NCI-H128 (cell line): Measurements from ENCODE around the gene LRP2BP.
"Not testable (repeated sequence)": the region's sequence is repeated elsewhere in the genome, so short reads cannot be mapped to it uniquely, and the experiment has no call there.

Experiments
- DNase-seq: peaks from one replicate; lab custom pipeline; 2025; ENCODE audit not compliant: unreplicated experiment; lab: John Stamatoyannopoulos, UW

LRP2BP gene

DNA sequence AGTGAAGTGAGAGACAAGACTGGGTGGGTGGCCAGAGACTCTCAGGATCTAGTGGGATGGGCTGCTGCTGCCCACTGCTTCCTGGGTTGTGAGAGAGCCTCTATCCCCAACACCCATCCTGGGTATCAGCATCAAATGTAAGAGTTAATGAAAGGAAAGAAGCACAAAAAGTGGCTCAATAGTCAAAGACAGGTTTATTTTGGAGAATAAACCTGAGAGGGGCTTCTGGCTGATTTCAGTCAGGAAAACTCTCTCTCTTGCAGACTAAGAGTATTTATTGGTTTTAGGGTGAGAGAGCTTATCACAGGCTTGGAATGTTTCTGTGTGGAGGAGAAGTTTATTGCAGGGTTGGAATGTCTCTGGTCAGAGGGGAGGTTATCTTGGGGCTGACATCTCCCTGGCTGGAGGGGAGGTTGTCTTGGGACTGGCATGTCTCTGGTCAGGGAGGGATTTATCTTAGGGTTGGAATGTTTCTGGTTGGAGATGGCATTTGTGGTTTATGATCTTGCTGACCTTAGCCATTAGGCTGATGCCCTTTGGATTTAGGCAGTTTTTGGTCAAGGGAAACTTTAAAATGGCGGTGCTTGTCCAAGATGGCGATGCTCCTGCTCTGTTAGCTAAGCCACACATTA lies 65.7 kb downstream of the LRP2BP start:
- not testable (repeated sequence) for DNase-seq

DNA sequence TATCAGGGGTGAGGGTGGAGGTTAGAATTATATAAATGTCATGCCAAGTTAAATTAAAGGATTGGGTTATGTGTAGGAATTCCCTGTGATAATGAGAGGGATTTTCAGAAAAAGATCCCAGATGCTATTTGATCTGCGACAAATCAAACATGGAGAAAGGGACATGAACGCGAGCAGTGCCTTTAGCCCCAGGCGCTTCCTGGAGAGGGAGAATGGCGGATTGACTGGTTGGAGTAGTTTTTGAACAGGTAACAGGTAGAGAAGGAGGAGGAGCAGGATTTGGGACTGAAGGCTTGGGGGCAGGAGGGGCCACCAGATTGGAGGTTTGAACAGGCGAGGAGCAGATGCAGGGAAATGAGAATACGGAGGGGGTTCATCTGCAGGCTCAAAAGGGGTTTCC lies 67.1 kb downstream of the LRP2BP start:
- no peak for DNase-seq

DNA sequence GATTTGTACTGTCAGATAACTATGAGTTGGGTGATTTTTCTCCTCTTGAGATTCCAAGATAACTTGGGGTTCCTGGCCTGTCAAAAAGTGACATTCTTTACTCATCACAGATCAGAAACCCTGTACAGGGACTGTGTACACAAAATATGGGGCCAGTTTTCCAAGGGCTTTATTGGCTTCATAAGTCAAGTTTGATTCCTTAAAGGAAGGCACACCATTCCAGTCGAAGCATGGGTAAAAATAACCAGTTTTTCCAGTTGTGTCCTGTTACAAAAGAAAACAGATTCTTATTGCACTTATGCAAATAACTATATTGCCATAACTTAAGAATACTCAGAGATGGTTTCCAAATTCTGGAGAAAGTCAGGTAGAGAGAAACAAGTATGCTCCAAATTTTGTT lies 70.0 kb downstream of the LRP2BP start:
- DNase-seq, result not testable (repeated sequence)

DNA sequence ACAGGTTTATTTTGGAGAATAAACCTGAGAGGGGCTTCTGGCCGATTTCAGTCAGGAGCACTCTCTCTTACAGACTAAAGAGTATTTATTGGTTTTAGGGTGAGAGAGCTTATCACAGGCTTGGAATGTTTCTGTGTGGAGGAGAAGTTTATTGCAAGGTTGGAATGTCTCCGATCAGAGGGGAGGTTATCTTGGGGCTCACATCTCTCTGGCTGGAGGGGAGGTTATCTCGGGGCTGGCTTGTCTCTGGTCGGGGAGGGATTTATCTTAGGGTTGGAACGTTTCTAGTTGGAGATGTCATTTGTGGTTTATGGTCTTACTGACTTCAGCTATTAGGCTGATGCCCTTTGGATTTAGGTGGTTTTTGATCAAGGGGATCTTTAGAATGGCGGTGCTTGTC lies 71.4 kb downstream of the LRP2BP start:
- not testable (repeated sequence) for DNase-seq

DNA sequence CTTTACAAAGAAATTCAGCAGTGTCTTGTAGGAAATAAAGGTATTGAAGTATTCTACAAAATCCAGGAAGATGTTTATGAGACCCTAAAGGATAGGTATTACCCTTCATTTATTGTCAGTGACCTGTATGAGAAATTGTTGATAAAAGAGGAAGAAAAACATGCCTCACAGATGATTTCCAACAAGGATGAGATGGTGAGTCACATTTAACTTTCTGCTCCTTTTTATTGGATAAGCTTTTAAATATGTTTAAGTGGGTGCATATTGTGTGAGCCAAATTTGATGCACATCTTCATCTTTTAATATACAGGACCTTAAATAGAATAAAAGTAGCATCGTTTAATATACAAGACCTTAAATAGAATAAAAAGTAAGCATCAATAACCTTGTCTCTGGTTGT lies 72.1 kb downstream of the LRP2BP start:
- DNase-seq, result no peak

DNA sequence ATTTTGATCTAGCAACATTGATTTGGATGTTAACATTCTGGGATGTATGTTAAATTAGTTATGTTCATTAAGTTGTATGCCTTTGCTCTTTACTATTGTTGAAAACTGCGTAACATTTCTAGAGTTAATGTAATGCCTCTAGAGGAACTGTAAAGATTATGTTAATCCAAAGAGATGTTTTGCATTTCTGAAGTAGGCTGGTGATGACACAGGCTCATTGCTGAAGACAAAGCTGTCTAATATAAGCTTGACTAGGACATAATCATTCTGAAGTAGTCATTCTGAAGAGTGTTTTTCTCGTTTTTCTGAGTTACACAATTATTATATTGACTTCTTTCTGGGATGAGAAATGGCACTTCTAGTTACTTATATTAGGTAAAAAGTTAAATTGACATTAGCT lies 72.9 kb downstream of the LRP2BP start:
- no peak for DNase-seq

DNA sequence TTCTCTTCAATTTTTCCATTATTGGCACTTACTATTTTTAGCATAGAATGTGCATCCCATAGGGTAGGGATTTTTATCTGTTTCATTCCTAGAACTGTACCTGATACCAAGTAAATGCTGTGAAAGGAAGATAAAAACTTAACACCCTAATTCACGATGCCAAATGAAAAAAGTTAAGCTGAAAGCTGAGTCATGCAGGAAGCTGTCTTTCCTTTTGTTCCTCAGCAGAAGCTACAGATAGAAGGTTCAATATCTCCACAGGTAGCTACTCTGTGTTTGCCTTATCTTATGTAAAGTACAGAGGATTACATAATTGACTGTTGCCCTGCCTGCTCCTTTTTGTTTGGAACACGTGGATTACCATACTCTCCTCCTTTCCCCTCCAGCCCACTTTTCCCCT lies 77.0 kb downstream of the LRP2BP start:
- no peak for DNase-seq

DNA sequence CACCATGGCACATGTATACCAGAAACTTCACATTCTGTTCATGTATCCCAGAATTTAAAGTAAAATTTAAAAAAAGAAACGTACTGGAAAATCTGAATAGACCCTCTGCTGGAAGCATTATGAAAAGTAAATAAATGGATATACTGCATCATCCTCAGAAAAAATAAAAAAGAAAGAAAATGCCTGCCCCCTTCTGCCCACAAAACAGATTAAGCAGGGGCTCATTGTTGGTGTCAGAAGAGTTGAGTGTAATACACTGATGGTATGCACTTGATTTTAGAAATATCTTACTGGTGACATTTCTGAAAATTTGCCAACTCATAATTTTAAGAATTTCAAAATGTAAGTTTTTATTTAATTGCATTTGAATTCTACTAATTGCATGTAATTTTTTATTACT lies 77.8 kb downstream of the LRP2BP start:
- no peak for DNase-seq

DNA sequence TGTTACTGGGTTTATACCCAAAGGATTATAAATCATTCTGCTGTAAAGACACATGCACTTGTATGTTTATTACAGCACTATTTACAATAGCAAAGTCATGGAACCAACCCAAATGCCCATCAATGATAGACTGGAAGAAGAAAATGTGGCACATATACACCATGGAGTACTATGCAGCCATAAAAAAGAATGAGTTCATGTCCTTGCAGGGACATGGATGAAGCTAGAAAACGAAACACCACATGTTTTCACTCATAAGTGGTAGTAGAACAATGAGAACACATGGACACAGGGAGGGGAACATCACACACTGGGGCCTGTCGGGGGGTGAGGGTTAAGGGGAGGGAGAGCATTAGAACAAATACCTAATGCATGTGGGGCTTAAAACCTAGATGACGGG lies 78.3 kb downstream of the LRP2BP start:
- not testable (repeated sequence) for DNase-seq
